Jurkat, Clone E6-1 (cell line): ENCODE results near the gene KIF1A.

Experiments
- DNase-seq: peaks from one replicate; pipeline ENCODE4 v3.0.0-alpha.2; 2011; ENCODE audit warnings: low read depth, low spot score
- H3K4me3 ChIP-seq: 2 replicates; pipeline ENCODE4 v1.5.1; 2011; ENCODE audit warnings: mild to moderate bottlenecking, low read length, control low read depth, moderate library complexity

KIF1A gene

GRCh38 chr2:240823449-240824336 lies 3.7 kb upstream of the KIF1A start:
- DNase-seq, result no peak
- H3K4me3 ChIP-seq, result no peak overlapping the region

DNA sequence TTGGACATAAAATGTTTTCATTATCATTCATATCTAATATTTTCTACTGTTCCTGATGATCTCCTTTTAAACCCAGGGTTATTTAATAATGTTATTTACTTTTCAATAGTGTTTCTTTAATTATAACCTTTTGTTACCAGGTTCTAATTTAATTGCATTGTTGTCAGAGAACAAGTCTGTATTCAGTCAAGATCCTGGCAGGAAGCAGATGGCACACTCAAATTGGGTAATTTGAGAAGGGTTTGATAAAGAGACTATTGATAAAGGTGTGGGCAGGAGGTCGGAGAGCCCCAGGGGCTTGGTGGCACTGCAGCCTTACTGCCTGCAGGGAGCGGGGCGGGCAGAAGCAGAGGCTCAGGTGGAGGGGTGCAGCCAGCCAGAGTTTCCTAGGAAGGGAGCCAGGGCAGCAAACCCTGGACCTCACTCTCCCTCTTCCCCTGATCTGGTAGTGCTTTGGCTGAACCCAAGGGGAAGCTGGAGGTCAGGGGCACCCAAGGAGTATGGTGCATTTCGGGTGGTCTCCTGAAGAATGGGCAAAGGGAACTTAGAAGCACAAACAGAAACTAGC lies 2.3 kb upstream of the KIF1A start:
- DNase-seq, result no peak
- H3K4me3 ChIP-seq, result no peak overlapping the region

DNA sequence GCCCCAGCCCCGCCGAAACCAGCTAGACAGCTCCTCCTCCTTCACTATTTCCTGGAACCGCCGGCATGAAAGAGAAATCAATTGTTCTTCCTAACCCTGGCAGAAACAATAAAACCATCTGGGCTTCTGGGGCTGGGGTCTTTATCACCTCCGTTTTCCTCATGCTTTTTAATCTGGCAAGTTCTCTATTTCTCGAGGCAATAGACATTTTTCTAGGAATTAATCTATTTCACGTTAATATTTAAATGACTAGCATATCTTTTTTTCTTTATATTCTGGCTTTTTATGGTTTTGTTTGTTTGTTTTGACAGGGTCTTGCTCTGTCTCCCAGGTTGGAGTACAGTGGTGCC lies 1.4 kb upstream of the KIF1A start:
- no peak for DNase-seq
- no peak overlapping the region for H3K4me3 ChIP-seq

DNA sequence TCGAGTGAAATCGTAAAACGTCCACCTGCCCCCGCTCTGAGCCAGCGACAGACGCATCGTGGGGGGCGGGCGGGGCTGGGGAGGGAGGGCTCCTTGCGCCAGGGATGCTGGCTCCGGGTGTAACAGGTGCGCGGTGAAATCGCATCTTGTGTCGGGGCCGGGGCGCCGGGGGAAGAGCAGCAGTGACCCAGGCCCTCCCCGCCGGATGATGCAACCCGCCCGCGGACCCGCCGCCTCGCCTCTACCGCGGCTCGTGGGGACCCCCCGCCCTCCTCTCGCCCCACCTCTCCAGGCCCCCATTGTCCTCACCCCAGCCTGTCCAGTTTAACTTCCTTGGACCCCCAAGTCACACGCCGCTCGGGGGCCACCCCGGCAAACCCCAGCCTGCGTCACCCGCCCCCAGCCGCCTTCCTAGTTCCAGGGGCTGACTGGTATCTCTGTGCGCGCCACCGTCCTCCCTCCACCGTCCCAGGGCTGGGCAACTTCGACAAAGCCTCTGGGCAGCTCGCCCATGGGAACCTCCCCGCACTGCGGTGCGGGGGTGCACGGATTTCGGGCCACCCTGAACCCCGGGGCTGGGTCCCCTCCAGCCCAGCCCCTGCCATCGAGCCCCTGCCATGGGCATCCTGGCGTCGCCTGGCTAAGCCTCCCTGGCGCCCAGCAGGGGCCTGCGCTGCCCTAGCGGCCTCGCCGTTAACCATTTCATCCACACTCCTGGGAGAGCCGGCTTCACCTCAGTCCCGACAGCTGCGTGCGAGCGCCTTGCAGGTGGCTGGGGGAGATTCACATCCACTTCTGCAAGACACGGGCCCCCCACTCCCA lies 799 bp upstream of the KIF1A start:
- H3K4me3 ChIP-seq, result no peak overlapping the region
- DNase-seq, result no peak

- no peak overlapping the region for H3K4me3 ChIP-seq
- no peak for DNase-seq
Measured at GRCh38 chr2:240819126-240819857, 727 bp downstream of the KIF1A start.

DNA sequence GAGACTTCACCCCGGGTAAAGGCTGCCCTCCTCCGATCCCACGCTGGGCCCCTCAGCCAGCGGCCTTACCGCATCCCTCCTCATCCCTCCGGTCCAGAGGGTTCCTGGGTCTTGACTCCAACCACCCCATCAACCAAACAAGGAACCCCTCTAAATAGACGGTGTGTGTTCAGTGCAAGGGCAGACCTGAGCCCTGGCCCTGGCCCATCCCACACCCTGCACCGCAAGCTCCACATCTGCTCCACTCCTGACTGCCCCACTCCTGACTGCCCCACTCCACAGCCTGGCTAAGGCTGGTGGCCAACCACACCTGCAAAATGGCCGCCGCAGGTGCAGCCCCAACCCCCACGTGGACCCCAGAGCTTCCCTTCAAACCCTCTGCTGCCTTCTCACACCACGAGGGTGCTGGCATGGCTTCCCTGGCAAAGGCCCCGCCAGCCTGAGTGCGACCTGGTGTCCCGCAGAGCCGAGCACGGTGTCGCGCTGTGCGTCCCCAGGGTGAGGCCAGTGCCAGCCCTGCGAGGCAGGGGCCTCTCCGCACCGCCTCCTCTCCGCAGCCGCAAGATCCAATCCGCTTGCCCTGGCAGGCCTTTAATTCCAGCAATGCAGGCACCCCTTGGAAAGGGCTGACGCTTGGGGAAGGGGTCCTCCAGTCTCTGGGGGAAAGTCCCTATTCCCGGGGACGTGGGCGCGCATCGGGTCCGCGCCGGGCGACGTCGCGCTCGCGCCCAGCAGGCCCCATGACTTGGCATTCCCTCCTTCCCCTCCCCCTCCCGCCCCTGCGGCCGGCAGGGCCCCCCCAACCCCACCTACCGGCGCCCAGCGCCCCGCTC lies 1.5 kb downstream of the KIF1A start:
- DNase-seq, result no peak

DNA sequence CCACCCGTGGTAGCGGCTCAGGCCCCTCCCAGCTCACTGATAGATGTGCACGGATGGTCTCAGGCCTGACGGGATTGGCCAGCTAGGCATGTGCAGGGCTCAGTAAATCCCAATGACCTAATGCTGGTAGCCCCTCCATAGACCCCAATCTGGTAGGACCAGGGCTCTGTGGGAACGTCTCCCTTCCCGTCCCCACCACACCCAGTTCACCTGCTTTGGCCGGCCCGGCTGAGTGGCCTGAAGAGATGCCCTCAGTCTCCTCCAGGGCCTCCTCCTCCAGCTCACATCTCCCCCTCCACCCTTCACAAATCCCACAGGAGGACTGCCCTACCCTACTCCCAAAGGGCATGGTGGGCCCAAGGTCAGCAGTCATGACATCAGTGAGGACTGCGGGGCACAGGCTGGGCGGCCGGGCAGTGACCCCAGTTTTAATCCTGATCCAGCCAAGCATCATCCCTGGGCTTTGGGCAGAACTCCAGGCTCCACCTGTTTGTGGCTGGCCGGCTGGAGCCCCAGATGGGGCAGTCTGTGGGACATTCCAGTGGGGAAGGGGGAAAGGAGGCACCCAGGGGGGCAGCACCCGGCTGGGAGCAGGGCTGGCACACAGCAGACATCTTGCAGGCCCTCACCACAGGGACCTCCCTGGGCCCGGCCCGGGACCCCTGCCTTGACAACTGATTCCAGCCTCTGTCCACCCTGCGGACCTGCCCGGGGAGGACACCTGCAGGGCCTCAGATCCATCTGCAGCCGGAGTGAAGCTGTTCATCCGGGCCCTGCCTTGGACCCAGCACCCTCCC lies 2.3 kb downstream of the KIF1A start:
- H3K4me3 ChIP-seq, result no peak overlapping the region
- no peak for DNase-seq

More for the DNA sequence above, 1.5 kb downstream of the KIF1A start:
- no peak overlapping the region for H3K4me3 ChIP-seq

DNA sequence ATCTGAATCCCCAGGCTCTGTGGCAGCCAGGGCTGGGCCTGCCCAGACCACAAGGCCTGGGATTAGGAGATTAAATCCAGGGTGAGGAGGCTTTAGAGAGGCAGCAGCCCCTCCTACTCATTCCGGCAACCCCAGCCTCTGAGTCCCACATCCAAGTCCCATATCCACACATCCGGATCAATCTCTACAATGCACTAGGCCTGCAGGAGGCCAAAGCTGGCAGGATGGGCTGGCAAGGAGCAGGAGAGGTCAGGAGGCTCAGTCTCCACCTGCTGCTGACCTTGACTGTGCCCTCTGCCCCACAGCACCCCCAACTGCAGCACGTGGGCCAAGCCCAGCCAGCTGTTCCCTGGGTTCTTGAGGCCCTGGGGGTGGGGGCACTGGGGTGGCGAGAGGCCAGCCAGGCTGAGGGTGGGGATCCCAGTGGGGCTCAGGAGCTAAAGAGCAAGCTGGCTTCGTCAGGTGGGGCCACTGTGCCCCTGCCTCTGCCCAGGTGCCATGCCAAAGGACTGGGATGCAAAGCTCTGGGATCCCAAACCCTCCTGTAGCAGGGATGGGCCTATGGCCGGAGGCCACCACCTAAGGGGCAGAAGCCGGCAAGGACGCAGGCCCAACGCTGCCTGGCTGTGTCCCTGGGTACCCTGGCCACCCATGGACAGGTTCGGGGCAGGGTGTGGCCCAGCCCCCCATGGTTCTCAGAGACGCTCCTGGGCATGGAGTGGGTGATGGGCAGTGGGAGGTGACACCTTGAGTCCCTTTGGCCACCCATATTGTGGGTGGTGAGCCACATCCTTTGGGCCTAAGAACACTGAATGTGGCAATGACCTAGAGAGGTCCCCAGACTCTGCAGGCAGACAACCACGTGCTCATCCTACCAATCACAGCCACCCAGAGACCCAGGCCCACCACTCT lies 3.2 kb downstream of the KIF1A start:
- no peak overlapping the region for H3K4me3 ChIP-seq
- DNase-seq, result no peak

DNA sequence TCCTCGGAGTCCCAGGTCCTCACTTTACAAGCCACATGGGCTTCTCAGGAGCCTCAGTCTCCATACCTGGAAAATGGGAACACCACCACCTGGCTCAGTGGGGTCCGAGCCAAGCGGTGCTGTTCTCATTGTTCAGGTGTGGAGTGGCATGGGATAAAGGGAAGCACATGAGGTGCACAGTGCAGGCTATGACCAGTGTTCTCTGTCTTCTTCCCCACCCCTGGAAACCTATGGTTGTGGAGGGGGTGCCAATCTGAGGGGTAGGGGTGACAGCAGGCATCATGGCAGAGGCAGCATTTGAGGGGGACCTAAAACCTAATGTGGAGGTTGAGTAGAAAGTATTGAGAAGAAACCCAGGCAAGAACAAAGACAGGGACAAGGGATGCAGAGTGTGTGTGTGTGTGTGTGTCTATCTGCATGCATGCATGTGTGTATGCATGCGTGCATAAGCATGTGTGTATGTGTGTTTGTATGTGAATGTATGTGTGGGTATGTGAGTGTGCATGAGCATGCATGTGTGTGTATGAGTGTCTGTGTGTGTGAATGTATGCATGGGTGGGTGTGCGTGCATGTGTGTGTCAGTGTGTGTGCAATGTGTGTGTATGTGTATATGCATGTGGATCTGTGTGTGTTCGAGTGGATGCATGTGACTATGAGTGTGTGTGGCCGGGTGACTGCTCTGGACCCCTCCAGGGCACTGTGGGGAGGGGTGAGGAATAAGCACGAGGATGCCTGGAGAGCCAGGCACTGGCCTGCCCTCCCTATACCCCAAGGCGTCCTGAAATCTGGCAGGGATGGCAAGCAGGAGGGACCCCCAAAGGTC lies 4.0 kb downstream of the KIF1A start:
- H3K4me3 ChIP-seq, result no peak overlapping the region
- no peak for DNase-seq

DNA sequence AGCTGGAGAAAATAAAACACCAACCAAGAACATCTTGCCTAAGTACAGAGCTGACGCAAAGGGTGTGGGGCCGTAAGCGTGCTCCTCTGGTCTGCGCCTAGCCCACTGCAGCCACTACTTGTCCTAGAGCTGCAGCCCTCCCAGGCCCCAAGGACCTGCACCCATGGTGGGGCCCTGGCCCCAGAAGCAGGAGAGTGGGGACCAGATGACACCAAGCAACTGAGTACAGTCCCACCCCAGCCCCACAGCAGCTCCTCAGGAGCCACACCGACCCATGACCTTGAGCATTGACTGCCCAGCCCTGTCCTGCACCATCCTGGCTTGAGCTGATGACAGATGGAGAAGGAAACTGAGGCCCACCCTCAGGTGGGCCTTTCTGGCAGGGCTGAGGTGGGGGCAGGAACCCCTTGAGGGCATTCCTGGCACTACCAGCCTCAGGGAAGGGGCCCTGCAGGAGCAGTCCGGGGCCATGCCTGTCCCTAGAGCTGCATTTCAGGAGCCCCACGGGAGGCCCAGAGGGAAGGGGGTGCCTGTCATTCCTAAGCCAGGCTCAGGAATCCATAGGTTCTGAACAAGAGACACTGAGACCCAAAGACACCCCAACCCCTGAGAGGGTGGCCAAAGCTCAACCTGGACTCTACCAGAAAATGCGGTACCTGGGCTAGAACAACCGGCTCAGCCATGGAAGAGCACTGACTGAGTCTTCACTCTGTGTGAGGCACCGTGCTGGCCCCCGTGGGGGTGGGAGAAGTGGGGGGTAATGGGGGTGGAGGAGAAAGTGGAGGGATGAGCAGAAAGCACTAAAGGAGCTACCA lies 4.9 kb downstream of the KIF1A start:
- DNase-seq, result no peak
- H3K4me3 ChIP-seq, result no peak overlapping the region

- no peak for DNase-seq
- no peak overlapping the region for H3K4me3 ChIP-seq
Measured at GRCh38 chr2:240814280-240814679, 5.7 kb downstream of the KIF1A start.

GRCh38 chr2:240813231-240813921 lies 6.6 kb downstream of the KIF1A start:
- no peak overlapping the region for H3K4me3 ChIP-seq
- DNase-seq, result no peak

DNA sequence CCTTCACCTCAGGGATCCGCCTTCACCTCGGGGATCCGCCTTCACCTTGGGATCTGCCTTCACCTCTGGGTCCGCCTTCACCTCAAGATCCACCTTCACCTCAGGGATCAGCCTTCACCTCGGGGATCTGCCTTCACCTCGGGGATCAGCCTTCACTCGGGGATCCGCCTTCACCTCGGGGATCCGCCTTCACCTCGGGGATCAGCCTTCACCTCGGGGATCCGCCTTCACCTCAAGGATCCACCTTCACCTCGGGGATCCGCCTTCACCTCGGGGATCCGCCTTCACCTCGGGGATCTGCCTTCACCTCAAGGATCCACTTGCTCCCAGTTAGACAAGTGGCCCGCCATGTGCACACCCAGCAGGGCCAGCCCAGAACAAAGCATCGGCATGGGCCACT lies 7.3 kb downstream of the KIF1A start:
- no peak overlapping the region for H3K4me3 ChIP-seq
- DNase-seq, result no peak

- no peak overlapping the region for H3K4me3 ChIP-seq
Measured at GRCh38 chr2:240812301-240812680, 7.7 kb downstream of the KIF1A start.

More at GRCh38 chr2:240812301-240812680, 7.7 kb downstream of the KIF1A start:
- DNase-seq, result no peak
